ENCODE data around the gene JAKMIP3.

- TF ChIP-seq CTCF (conservative IDR thresholded peaks at IDR 0.05) = no peak
- TF ChIP-seq EZH2 (IDR thresholded peaks at IDR 0.05; ENCODE audit: low read depth) = 0 out of 2 replicates have a peak, but pooled peaks have one; percentile 74
Measured at GRCh38 chr10:132036887-132037675, 28.7 kb upstream of the JAKMIP3 start.
